Endothelial cell of hepatic sinusoid (primary cell): ENCODE measurements around the gene FBXW4.
"Not testable (repeated sequence)": the region's sequence is repeated elsewhere in the genome, so short reads cannot be mapped to it uniquely, and the experiment has no call there.

Experiments used
- in situ Hi-C: cut with HindIII; loops from 2 replicates; pipeline ENCODE4 v1.10.0; 2017; ENCODE audit warnings: low sequenced_read_pairs

The FBXW4 gene

DNA sequence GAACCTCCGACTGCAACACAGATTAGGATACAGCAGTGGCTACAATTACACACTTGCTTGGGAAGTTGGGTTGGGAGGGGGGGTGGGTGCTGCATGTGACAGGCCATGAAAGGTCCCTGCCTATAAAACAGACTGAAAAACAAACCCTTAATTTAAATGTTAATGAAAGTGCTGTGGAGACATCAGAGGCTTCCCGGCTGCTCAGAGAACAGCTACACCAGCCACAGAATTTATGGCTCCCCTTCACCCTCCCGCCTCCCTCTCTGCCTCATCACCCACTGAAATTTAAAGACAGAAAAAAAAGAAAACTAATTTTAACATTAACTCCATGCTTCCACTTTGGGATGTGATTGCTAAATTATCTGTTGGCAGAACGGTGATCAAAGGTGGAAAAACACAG, 34.7 kb downstream of the FBXW4 start:
- in situ Hi-C loops = no loop called here

DNA sequence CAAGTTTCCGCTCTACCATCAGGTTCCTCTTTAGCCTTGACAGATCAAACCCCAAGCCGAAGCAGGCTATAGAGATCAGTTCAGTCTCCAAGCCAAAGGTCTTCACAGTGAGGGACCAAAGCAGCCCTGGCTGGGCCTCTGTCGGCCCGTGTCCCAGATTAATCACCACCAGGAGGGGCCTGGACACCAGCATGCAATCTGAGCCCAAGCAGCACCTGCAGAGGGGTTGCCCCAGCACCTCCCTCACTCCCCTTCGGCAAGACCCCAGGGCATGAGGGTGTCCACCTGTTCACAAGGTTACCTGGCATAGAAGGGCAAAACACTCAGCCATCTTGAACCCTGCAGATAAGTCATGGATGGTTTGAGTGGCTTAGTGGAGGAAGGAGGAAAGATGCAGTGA, 36.0 kb downstream of the FBXW4 start:
- in situ Hi-C loops = no loop called here

DNA sequence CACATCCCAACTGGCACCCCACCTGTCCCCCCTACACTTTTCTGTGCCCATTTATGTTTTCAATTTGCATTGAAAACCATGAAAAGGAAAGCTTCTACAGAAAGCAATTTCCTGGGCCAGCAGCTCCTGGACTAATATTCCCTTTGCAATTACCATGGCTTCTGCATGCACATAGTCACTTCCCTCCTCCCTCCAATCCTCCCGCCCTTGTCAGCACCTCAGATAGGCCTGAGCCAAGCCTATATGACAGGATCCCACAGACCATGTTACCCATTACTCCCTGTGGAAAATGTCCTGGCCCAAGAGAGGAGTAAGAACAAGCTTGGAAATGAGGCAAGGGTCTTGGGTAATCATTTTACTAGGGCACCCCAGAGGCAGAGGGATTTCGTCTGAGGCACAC, 38.1 kb downstream of the FBXW4 start:
- in situ Hi-C loops = no loop called here

DNA sequence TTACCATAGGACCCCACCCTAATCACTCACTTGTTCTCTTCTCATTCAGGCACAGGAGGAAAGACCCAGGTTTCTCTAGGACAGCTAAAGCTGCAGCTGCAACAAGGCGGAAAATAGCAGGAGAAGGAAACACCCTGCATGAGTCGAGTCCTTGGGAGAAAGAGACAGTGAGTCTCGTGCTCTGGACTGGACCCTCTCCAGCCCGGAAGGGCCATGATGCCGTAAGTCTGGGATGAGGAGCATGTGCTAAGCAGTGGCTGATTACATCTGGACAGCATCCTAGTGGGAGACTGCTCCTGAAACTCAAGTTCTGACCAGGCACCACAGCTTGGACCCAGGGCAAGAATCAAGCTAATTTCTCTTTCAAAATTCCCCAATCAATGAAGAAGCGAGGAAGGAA, 39.4 kb downstream of the FBXW4 start:
- in situ Hi-C loops = no loop called here

DNA sequence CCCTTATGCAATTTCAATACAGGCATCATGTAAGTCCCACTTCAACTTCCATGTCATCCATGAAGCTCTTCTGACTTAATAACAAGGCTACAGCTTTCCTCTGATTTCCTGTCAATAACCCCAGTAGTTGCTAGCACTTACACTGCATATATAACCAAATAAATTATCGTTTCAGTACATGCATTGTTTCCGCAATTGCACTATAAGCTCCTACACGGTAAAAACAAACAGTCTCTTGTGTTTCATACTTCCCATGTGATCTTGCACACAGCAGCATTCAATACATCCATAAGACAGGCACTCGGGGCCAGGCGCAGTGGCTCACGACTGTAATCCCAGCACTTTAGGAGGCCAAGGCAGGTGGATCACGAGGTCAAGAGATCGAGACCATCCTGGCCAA, 41.4 kb downstream of the FBXW4 start:
- in situ Hi-C loops = no loop called here

DNA sequence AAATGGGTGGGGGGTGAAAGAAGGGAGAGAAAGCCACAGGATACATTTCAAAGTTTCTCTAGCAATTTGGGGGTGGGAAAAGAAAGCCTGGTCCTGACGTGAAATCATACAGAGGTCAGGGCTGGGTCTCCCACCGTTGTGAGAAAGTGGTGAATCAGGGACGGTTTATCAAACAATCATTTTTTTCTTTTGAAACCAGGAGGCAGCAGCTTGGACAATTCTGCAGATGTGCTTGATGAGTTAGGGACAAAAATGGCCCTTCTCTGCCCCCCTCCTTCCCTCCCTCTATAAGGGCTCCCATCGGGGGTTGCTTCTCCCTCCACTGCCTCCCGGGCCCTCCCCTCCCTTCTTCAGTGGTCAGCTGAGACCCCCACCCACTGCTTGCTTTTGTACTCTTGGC, 43.6 kb downstream of the FBXW4 start:
- in situ Hi-C loops = no loop called here

DNA sequence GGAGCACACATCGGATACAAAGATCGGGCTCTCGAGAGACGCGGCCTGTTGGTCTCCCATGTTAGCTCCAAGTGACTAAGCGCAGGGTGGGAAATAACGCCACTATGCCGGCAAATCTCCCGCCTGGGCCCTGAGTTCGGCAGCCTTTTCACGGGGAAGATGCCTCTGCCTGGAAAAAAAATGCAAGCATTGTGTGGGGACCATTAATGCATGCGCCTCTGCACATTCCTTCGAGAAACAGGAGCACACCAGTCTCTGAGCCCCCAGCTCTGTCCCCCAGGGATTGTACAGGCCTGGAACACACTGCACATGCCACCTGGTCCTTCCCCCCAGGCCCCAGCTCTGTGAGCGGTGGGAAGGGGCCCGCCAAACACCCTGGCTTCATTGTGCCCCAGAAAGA, 44.1 kb downstream of the FBXW4 start:
- in situ Hi-C loops = no loop called here

DNA sequence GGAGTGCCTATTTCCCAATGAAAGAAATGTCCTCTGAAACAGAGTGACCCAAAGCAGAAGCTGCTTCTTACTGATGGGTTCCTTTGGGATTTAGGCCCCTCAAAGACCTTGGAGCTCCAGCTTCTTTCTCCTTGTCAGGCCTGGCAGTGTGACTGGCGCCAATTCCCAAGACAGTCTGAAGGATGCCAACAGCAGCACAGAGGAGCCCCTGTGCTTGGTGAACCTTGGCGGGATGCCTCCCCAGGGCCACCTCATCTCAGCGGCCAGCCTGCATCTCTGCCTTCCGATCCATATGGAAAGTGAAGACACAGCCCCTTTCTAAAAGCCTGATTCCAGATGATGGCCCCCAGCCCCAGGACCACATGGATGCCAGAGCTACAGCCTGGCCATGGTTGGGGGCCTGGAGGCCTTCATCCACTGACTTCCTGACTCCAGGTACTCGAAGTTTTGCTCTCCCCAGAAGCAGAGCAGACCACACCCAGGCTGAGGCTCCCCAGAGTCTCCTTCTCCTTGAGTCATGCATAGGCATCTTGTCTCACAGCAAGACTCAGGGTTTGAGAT, 45.4 kb downstream of the FBXW4 start:
- in situ Hi-C loops = no loop called here

DNA sequence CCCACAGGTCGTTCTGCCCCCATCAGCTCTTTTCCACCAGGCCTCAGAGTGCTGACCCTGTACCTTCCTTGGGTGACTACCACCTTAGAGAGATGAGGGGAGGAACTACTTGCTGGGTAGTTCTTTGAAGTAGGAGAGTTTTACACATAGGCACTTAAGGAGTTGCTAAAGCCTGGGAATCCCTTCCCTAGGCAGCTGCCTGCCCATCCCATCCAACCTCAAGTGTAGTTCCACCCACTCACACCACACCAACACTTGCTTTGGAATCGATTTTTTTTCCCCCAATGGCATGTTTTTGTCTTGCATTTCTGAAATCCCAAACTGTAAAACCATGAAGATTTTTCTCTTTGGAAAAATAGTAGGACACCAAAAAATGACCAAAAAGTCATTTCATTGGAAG, 47.7 kb downstream of the FBXW4 start:
- in situ Hi-C loops = no loop called here

DNA sequence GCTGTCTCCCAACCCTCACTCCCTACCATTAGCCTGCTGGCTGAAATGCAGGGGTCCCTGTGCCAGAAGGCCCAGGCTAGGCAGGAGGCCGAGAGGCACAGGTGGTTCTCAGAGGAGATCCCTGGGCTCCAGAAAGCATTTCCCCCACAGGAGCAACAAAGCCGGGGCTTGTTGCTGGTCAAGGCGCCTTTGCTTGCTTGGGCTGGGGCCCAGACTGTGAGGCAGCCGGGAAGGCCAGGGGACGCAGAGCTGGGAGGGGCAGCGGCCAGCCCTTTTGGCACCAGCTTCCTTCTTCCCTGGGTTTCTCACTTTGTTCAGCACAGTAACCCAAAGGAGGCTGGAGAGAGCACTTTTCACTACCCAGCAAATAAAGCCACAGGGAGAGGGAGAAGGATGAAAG, 48.6 kb downstream of the FBXW4 start:
- in situ Hi-C loops = no loop called here

DNA sequence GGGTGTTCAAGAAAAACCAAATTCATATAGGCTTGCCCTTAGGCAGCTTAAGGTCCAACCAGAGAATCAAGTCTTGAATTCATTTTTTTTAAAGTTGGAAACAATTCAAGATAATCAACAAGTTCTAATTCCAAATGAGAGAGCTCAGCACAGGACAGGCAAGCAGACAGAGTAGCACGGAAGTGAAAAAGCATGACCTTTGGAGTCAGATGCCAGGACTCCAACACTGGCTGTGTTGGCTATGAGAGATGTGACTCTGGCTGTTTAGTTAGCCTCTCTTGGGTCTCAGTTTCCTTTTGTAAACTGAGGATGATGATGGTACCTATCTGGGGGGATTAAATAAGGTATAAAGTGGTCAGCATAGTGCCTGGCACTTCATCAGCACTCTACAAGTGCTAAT, 49.3 kb downstream of the FBXW4 start:
- in situ Hi-C loops = no loop called here

DNA sequence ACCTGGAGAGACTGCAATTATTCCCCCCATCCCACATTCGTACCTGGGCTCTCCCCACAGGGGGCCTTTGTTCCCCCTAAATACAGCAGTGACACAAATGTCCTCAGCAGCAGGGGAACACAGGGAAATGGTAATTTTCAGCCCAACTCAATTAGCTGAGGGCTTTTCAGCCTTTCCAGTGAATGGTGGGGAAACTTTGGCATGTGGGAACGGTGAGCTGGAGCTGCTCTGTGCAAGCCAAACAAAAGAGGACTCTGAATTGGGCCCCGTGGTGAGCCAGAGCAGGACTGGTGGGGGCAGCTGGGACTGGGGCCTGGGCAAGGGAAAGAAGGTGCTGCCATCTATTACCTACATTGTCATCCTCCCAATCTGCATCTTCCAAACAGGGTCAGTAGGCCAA, 51.0 kb downstream of the FBXW4 start:
- in situ Hi-C loops = no loop called here

DNA sequence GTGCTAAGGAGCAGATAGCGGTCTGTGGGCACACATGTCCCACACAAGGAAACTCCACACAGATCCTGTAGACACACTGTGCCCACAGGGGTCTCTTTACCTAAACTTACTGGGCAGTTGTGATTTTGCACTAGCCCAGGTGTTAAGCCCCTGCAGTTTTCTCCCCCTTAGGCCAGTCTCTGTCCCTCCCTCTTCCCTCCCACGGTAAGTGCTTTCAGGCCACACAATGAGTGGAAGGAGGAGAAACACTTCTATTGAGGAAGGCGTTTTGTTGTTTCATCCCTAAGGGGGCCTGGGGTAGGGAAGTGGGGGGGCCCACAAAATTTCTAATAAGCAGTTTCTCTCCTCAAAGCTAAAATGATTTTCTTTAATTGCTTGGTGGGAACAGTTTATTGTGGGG, 51.4 kb downstream of the FBXW4 start:
- in situ Hi-C loops = no loop called here

DNA sequence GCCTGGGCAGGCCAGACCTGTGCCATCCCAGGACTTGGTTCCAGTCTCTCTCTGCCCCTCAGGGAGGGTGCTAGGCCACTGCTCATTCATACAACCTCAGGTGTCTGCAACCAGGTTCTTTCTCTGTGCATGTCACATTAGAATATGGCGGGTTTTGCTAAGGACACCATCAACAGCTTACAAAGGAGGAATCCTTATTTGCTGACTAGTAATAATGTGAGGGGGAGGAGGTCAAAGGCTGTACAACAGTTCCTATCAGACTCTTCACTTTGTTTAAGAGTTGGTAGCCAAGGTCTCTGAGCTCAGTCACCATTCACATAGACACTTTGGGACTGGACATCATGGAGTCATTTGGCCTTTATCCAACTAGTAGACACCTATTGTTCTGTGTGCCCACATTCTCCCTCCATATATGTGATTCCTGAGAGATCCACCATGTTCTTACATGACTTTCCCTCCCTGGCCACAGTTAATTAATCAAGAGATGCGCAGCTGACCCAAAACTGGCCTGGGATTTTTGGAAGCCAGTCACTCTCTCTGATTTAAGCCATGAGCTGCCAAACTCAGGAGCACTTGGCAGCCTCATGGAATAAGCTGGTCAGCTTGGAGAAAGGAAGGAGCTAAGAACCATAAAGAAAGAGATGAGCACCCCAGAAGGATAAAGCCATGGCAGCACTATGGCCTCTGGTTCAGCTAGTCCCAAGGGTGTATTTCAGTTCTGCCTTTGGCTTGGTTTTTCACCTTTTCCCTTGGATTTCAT, 55.6 kb downstream of the FBXW4 start:
- in situ Hi-C loops = no loop called here

DNA sequence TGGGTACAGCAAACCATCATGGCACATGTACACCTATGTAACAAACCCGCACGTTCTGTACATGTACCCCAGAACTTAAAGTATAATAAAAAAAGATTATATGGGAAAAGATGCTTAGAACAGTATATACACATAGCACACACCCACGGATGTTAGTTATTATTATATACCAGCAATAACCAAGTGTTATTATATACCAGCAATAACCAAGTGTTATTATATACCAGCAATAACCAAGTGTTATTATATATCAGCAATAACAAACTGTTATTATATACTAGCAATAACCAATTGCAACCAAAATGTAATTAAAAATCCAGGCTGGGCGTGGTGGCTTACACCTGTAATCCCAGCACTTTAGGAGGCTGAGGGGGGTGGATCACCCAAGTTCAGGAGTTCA, 61.5 kb downstream of the FBXW4 start:
- in situ Hi-C loops = not testable (repeated sequence)

DNA sequence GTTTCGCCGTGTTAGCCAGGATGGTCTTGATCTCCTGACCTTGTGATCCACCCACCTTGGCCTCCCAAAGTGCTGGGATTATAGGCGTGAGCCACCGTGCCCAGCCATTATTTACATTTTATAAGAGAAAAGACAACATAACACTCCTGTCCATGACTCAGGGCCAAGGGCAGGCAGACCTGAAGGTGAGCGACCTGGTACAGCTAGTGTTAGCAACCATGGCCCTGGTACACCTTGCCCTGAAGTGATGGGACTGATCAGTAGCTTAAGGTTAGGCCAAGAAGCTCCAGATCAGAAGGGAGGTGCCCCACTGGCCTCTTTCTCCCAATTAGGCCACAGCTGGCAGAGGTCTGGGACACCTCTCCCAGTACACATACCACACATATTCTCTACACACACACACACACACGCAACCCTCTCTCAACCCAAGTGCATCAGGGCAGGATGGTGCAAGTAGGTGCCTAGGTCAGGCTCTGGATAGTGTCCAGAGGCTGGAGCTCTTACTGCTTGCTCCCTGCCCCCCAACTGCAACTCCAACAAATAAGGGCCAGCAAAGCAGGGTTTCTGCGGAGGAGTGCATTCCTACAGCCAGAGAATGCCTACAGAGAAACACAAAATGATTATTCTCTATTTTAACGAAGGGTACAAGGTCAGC, 63.0 kb downstream of the FBXW4 start:
- in situ Hi-C loops = no loop called here

DNA sequence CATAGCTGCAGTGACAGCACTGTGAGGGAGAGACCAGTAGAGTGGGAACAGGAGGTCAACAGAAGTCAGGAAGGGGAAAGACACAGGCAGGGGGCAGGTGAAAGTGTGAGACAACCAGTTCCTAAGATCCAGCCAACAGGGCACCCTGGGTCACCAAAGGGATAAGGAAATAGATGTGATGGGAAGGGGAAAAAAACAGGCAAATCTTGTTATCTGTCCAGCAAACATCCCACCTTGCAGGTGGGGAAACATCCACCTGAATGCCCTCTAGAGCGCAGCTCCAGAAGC, 64.4 kb downstream of the FBXW4 start:
- in situ Hi-C loops = no loop called here

DNA sequence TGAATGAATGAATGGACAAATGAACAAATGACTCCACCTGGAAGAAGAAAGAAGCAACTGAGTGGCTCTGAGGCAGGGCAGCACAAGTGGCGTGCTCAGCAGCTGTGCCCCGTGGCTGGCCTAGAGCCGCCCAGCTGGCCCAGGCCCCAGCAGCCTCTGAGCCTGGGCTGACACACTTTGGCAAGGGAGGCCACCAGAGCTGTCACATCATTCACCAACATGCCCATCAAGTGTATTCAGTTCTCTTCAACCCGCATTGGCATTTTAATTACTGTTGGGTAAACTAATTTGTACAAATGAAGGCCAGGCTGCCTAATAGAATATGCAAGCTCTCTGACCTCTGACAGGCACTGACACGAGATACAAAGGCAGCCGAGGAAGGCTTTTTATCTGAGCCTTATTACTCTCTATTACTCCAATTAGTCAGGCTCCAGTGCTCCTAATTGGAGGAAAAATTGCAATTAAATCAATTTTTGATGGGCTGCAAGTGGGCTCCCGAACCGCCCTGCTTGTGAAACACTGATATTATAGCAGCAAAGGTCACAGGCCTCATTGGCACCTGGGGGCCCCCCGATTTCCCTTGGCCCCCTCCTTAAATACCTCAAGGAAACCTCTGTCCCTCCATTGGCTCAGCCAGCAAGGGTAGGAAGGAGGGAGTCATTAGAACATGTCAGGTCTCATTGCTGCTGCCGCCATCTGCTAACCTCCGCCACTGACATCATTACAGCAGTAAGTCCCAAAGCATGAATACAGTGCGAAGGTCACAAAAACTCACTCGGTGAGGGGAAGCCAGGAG, 64.9 kb downstream of the FBXW4 start:
- in situ Hi-C loops = no loop called here

DNA sequence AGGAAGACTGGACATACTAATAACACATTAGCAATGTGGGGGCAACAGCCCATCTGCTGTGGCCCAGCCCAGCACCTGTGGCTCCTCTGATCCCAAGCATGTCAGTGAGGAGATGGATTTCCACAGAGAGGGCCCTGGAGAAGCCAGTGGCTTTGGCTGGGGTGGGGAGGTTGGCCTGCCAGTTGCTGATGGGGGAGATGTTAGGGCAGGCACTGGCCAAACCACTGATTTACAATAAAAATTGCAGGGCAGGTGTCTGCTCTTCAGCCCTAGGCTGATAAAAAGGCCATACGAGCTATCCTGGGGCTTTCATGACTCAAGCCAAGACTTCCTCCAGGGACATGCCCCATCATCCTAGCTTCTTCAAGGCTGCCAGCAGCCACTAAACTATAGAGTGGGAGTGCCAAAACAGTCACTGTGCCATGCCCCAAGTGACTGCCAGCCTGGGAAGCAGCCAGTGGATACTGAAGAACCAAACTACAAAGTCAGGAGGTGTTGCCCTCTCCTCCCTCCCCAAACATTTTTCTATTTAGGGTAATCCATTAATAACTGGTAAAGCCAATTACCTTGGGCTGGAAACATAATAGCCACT, 69.1 kb downstream of the FBXW4 start:
- in situ Hi-C loops = no loop called here

DNA sequence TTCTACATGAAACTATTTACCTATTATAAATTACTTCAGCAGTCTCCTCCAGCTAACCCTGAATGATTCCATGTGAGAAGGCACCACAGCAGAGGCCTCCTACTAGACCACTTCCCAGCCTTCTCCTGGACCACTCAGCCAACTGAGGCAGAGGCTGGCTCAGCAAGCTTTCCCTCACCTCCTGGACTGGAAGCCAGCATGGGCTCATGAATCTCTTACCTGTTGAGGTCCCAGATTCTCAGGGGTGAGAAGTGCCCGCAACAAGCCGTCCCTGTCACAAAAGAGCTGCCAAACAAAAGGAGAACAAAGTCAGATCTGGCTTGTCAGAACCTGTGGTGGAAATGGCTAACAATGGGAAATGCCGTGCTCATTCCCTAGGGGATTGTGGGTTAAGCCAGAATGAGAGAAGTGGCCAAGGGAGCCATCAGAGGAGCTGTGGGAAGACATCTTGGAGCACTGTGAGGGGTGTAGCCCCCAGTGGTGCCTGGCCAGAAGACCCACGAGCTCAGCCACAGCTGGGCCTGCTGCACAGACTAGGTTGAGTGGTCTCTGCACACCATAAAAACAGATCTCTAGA, 70.4 kb downstream of the FBXW4 start:
- in situ Hi-C loops = no loop called here

DNA sequence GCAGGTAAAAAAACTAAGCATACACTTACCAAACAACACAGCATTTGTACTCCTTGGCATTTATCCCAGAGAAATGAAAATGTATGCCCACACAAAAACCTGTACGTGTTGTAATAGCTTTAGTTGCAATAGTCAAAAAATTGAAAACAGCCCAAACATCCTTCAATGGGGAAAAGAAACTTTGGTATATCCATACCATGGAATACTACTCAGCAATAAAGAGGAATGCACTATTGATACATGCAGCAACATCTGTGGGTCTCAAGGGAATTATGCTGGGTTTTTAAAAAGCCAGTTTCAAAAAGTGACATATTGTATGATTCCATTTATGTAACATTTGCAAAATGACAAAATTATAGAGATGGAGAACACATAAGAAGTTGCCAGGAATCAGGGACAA, 71.4 kb downstream of the FBXW4 start:
- in situ Hi-C loops = no loop called here
